NCI-H2107 (cell line): ENCODE measurements around the gene TIGD3.

Experiments
- DNase-seq: peaks from one replicate; lab custom pipeline; 2025; lab: John Stamatoyannopoulos, UW

Gene TIGD3

GRCh38 chr11:65373839-65374580 is 19.5 kb downstream of the TIGD3 start:
- DNase-seq = no peak

GRCh38 chr11:65375012-65375411 is 20.5 kb downstream of the TIGD3 start:
- no peak for DNase-seq

- no peak for DNase-seq
Measured at GRCh38 chr11:65376138-65376713, 21.7 kb downstream of the TIGD3 start.

GRCh38 chr11:65377036-65377435 is 22.5 kb downstream of the TIGD3 start:
- DNase-seq = no peak

GRCh38 chr11:65377777-65378176 is 23.2 kb downstream of the TIGD3 start:
- no peak for DNase-seq

- DNase-seq = no peak
Measured at GRCh38 chr11:65378208-65378927, 23.8 kb downstream of the TIGD3 start.

- DNase-seq = no peak
Measured at GRCh38 chr11:65378928-65379638, 24.5 kb downstream of the TIGD3 start.

- no peak for DNase-seq
Measured at GRCh38 chr11:65379698-65380459, 25.3 kb downstream of the TIGD3 start.

- DNase-seq = no peak
Measured at GRCh38 chr11:65380460-65381119, 26.0 kb downstream of the TIGD3 start.

GRCh38 chr11:65381716-65382032 is 27.1 kb downstream of the TIGD3 start:
- no peak for DNase-seq

GRCh38 chr11:65382033-65382803 is 27.7 kb downstream of the TIGD3 start, which contains the start of gene SLC25A45:
TSS of gene SLC25A45 (minus strand) at chr11:65382646. CDS start at chr11:65381951, 695 bp downstream.
- DNase-seq = peak; percentile 79

- DNase-seq = no peak
Measured at GRCh38 chr11:65382804-65383368, 28.3 kb downstream of the TIGD3 start.

- DNase-seq = no peak
Measured at GRCh38 chr11:65383778-65384177, 29.2 kb downstream of the TIGD3 start.

- no peak for DNase-seq
Measured at GRCh38 chr11:65384301-65384889, 29.8 kb downstream of the TIGD3 start.

- peak; percentile 56 for DNase-seq
Measured at GRCh38 chr11:65386307-65387140, 32.0 kb downstream of the TIGD3 start, which contains the start of gene FRMD8. TSS of gene FRMD8 (plus strand) at chr11:65386637. CDS start at chr11:65387037, 400 bp downstream.

- no peak for DNase-seq
Measured at GRCh38 chr11:65388731-65389130, 34.2 kb downstream of the TIGD3 start.

GRCh38 chr11:65389294-65389980 is 34.9 kb downstream of the TIGD3 start:
- no peak for DNase-seq
